T-helper 2 cell (primary cell): ENCODE results near the gene RGS10.

Experiments used
- DNase-seq, 5 experiments: peaks; one replicate each; pipeline versions ENCODE4 v3.0.0 to v3.0.0-alpha.2; 2012 to 2022

Gene RGS10

DNA sequence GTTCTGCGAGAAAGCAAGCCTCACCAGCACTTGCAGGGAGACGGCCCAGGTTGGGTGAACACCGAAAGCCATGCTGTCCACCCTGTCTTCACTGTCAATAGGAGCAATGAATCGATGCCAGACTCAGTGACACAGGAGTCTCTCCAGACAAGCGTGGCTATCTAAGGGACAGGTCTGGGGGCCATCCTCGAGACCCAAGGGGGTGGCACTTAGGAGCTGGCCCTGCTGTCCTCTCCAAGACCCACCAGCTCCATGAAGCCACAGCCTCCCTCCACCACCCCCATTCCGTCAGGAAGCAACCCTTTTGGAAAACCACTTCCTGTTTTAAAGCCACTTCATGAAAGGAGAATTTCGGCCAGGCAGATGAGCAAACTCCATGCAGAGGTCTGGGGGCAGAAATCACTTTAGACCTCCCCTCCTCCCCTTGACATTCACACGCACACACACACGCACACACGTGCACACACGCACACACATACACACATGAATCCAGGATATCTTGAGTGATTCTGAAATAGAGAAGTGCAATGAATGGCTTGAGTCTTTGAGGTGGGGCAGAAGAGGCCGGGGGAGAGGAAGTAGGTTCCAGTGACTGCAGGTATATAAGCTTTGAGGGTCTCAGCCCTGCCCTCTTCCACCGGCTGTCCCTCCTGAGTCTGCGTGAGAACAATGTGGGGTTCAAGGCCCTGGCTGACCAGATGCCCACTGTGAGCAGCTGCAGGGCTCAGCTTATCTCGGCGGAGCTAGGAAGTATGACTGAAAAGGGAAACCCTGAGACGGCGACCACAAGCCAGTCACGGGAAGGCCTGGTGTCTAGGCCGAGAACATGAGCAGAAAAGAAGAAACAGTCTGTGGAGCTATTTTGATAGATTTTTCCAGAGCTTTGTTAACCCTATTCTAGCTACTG is 25.0 kb downstream of the RGS10 start:
- DNase-seq = peak in 4 of 5 experiments; percentile 27 to 85 (median 36)

DNA sequence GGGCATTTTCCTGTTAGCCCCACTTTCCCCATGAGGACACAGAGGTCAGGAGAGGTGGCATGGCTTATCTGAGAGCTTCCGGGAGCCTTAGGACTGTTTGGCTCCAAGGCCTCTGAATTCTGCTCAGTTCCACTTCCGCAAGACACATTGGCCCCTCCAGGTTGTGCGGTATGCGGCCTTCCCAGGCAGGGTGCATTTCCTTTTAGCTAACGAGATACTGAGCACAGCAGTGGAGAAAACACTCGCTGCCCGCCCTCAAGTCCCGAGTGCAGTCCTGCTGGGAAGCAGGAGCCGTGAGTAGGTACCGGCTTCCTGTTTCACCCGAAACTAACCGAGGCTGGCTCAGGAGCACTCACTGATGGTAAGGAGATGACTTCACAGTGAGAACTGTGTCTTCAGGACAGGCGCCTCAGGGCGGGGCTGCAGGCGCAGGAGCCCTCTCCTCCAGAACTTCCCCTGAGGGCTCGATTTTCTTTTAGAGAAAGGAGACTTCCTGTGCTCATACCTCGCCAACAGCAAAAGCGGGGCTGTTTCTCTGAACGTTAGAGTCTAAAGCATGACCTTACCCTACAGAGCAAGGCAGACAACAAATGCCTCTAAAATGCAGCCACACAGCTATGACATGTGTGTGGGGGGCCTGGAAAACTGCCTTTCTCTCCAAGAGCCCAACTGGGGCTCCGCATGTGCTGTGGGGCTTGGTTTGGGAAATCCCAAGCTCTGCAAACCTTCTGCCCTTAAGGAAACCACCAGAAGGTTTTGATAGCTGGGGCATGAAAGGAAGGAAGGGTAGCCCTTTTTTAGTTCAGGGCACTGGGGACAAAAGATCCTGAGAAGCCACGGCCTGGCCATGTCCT is 25.9 kb downstream of the RGS10 start:
- peak in 4 of 5 experiments; percentile 33 to 81 (median 42) for DNase-seq

DNA sequence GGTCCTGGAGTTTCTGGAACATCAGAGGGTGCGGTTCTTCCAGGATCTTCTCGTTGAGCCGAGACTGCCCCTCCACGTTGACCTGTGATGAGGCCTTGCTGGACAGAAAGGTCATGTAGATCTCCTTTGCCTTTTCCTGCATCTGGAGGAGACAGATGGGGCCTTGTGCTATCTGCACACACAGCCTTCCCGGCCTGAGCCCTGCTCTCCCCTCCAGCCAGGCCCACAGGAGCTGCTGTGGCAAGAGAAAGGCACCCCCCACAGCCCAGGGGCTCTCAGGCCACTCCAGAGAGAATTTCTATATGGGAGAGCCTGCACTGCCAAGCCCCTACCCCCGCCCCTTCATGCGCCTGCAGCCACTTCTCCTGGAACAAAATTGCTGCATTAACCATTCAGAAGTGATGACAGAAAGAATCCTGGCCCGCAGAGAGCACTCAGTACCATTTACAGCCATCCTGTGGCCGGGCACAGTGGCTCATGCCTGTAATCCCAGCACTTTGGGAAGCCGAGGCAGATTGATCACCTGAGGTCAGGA is 26.9 kb downstream of the RGS10 start:
- no peak for DNase-seq

DNA sequence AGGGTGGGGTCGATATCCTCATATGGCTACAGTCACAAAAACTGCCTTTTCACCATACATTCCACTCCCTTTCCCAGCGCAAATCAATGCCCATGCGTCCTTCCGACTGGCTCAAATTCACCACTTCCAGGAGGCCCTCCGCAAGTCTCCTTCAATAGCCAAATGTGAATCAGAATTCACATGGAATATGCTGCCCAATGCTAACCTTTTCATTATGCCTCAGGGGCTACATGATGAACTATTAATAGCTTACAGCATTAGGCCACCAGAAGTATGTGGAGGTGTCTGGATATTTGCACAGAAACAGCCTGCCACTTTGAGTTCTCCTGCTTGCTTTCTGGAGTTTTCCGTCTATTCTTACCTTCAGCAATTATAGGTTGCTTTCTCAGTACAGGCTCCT is 27.7 kb downstream of the RGS10 start:
- DNase-seq = no peak

DNA sequence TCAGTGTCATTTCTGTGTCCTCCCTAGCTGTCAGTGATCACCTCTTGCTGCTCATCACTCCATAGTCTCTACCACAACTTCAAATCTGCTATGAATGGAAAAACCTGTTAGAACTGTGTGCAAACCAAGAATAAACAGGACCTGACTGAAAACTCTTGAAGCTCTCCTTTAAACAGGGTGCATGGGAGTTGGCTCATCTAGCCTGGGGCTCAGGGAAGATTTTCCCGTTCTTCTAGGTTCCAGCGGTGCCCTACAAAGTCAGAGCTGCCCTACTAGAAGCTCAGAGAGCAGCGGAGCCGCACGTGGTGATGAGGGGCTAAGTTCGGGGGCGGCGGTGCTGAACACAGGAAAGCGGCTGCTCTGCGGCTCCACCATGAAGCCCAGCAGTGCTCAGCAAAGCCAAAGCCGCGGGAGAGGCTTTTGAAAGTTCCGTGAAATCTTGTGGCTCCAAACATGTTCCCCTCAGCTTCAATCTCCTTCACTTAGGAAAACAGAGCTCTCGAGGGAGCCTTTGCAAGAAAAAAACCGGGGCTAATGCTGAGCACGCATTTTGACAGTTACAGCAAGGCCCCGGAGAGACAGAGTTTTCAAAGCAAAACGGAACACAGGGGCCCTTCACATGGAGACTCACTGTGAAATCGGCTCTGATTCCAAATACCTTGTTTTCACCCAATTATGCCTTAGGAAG is 30.5 kb downstream of the RGS10 start:
- no peak for DNase-seq

DNA sequence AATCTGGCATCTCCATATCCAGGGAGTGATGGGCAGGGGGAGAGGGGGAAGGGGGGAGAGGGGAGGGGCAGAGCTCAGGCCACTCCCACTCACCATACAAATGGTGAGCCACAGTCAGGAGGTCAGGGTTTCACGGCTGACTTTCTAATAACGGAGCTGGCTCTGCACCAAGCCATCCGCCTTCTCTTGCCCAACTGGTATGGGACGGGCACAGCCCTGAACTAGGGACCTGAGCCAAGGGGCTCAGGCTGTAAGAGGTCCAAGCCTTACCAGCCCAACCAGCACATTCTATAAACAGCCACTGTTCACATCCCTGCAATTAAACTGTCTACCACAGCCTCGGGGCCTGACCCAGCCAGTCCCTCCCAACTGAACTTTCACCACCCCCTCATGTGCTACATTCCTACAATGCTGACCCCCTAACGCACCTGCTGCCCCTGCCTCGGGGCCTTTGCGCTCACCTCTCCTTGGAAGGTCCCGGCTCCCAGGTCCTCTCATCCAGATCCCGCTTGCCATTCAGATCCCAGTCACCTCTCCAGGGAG is 32.5 kb downstream of the RGS10 start:
- no peak for DNase-seq

DNA sequence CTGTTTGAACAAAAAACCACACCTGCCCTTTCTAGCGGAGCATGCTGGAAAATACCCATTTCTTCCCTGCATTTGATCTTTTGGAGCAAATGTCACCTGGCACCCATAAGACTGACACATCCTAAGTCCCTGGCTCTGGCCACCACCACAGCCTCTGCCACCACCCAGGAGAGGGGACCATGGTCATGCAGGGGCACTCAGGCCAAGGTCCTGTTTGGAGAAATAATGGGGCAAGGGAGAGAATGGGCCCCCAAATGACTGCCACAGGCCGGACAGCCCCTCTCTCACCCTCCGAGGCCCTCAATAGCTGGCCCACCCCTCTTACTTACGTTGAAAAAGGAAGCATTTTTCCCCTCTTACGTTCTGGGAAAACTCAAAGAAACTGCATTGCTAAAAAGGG is 35.4 kb downstream of the RGS10 start:
- no peak for DNase-seq

DNA sequence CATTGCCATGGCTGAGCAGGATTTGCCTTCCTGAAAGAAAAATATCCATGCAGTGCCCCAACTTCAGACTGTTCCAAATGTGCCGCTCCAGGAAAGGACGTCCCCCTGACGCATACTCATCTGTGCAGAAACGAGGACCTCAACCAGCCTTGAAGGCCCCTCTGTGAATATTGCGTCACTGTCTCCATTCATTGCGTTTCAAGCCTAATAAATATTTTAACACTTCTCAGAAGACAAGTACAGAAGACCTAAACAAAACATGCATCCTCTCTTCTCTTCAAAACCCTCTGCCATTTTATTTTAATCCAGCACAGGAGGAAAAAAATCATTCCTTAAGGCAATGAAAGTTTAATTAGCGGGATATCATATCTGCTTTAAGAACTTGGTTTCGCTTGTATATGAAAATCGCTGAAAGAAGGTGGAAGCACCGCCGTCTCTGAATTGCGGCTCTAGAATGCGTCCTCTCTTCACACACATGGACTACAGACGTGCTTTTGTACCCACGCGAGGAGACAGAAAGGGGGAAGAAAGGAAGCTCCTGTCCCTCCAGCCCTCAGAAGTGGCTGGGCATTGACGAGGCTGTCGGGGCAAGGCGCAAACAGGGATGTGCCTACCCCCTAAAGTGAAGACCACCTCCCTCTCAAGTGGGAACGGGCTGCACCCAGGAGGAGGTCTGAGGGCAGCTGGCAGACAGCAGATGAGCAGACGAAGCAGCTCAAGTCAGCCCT is 36.8 kb downstream of the RGS10 start:
- DNase-seq = no peak

DNA sequence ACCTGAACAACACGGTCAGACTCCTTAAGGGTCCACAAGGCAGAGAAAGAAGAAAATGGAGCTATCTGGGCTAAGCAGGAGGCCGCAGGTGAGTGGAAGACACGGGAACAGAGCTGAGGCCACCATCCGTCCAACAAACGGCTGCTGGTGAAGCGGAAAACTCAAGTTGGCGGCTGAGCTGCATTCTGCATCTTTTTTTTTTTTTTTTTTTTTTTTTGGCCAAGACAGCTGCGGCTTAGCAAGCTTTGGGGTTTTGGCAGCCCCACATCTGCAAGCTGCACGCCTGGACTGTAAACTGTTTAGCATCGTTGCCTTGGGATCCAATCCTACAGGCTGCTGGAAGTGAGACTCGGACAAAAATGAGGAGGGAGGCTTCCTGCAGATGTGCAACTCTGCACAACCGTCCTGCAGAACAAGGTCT is 37.4 kb downstream of the RGS10 start:
- DNase-seq = no peak

DNA sequence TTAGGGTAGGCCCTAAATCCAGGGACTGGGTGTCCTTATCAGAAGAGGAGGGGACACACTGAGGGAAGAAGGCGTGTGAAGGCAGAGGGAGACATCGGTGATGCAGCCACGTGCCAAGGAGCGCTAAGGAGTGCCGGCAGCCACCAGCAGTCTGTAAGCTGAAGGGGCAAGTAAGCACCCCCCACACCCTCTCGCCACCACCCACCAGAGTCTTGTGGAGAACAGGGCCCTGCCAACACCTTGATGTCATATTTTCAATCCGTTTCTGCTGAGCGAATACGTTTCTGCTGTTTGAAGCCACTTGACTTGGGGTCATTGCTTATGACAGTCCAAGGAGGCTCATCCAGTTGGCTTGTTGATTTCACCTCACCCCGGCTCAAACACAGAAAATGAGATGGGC is 37.9 kb downstream of the RGS10 start:
- DNase-seq = no peak

DNA sequence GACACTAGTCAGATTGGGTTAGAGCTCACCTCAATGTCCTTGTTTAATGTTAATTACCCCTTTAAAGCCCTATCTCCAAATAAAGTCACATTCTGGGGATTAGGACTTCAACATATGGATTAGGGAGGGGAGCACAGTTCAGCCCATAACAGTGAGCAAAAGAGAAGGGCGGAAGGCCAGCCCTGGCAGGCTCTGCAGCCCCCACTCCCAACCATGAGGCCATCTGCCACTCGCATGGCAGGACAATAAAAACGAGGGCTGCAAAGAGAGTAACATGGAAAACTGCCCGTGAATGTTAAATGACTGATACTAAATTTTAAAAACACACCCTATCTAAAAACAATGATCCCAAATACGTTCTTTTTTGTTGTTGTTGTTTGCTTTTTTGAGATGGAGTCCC is 38.7 kb downstream of the RGS10 start:
- DNase-seq = no peak

DNA sequence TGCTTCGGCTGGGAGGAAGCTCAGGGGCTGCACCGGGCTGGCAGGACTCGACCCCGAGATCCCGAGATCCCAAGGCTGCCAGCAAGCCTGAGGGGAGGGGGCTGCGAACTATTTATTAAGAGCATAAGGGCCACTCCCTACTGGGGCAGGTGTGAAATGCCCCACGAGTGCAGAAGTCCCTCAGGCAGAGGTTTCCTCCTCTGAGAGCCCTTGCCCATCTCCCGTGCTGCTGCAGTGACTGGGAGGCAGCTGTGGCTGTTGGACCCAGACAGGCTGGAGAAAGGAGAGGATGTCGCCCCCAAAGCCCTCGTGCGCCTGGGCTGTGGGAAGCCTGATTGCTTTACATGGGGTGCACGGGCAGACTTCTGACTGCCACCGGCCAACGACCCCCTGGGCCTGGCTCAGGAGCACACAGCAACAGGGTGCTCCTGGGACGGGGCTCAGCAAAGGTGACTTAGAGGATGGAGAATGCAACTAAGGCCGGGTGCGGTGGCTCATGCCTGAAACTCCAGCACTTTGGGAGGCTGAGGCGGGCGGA is 39.8 kb downstream of the RGS10 start:
- DNase-seq = no peak

DNA sequence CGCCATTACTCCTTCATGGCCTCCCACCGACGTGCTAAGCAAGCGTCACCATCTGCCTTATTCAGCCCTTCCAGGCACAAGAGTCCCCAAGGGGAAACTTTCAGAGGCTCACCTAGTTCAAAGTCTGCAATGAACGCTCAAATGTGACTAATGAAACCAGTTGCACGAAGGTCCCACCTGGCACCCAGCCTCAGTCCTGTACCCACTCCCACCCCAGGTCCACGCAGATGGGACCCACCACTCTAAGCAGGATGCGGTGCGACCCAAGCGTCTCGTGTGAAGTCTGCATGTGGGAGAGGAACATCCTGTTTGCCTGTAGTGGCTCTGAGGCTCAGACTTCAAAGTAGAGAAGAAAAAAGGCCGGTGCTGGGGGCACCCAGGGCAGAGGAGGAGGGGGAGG is 40.3 kb downstream of the RGS10 start:
- peak in 4 of 5 experiments; percentile 57 to 94 (median 78) for DNase-seq

DNA sequence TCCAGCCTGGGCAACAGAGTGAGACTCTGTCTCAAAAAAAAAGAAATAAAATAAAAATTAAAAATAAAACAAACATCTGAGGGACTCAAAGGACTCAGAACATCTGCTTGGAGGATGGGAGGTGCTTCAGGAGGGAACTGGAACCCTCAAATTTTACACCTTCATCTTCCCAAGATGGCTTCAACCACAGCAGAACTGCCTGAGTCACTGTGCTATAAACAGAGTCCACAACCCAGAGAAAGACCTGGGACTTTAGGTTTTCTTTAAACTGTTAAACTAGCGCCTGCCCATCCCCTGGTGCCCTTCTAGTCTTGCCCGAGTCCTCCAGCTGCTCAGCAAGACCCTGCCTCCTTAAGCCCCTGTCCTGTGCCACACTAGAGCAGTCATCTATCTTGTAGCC is 40.8 kb downstream of the RGS10 start:
- peak in 2 of 5 experiments; percentile 22 to 45 for DNase-seq

DNA sequence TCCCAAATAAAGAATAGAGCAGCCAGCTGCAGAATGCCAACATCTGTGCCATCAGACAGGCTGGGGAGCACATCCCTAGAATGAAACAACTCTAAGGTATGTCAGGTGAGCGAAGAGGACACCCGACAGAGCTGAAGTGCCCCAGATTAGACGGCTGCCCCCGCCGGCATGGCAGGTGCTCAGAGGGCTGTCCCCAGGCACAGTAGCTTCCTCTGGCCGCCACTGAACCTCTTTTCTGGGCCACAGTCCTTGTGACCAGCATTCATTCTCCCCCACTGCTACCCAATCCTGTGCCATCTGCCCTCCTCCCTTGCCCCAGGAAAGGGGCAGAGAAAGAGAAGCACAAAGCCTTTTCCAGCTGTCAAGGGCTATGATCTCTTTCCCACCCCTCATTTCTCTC is 41.7 kb downstream of the RGS10 start:
- DNase-seq = no peak

DNA sequence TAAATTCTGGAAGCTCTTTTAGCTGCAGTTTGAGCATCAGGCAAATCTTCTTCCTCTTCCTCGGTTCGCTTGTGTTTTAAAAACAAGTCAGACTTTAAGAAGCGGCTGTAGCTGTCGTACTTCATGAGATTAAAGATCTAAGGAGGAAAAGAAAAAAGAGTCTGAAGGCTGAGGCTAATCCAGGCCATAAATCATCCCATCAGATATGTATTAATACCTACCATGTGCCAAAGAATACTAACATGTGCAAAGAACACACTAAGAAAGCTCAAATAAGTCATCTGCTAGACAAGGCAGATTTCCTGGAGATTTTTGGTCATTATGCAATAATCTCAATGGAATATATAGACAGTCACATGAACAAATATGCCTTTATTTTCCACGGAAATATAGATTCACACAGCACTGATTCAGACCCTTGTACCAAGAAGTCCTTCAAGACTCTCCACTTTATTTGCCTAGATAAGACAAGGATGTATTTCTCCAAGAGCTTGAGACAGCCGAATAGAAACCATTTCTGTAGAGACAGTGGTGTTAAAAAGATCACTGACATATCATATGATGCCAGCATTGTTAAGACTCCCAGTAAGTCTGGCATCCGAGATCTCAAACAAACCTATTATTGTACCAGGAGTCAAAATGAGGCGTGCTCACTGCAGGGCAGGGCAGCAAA is 42.3 kb downstream of the RGS10 start:
- DNase-seq = no peak

DNA sequence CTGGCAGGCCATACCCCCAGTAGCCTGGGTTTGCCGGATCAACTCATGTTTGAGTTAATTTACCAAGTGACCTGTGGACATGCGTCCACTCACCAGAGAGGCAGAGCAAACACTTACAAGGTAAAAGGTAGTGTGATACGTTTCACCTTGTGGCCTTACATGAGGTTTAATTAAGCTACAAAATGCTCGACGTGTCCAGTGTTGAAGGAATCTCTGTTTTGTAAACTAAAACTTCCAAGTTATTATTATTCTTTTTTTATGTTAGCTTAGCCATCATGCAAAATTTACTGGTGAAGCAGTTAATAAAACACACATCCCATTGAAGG is 42.9 kb downstream of the RGS10 start:
- DNase-seq = no peak

DNA sequence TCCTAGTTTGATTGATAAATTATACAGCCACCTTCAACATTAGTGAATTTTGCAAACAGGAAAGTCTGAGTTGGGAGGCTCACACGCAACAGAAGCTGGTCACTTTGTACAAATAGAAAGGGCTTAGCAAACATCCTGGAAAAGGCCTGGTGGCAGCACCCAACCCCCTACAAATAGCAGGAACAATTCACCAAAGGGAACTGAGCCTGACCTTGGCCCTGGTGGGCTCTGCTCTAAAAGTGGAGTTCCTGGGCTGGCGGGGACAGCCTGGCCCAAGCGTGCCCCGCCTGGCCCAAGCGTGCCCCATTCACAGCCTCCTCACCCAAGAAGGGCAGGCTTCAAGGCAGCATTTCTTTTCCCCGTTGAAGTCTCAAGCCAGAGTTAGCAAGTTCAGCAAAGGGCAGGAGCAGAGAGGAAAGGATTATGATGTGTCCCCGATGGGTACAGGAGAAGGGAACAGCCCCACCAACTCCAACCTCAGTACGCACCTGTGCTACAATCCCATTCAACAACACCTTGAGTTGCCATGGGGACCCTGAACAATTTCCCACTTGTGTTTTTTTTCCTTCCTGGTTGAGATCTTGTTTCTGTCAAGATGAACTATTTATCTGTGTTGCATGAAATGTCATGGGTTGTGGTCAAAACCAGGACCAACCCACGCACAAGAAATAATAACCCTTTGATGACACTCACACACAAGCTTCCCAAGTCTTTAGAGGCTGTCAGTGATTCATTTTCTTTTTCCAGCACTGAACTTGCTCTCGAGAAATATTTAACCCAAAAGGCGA is 43.4 kb downstream of the RGS10 start:
- DNase-seq = no peak

DNA sequence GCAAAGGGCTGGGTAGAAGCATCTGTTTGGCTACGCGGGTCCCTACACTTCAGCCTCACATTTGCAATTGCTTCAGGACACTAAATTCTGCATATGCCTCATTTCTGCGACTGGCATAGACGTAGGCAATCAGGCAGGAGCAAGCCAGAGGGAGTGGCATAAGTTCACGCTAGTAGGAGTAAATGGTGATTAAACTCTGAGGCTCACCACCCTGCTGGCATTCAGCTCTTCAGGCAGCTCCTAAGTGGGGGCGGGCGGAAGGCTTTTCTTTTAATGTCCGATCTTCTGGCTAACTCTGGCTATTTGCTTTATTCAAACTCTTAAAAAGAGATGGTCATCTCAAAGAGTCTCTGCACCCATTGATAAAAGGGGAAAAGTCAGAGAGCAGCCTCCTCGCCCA is 45.3 kb downstream of the RGS10 start:
- no peak for DNase-seq

DNA sequence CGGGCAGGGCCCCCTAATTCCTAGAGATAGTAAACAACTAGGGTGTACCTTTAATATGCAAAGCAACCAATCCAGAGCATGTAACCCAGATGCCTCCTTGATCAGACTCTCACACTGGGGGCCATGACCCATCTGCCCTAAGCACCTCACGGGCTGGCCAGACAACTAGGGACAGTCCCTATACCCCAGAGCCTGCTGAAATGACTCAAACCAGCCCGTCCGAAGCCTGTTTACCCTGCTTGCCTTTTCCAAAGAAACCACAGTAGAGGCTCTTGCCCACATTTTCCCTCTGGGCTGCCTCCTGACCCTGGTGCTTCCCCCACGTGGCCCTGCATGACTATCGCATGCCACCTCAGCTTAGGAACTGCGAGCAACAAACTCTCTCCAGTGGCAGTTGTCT is 46.2 kb downstream of the RGS10 start:
- DNase-seq = peak in 2 of 5 experiments; percentile 26 to 27
